K562 (cell line): ENCODE measurements around the gene ADSS2. TPM values are rescaled to one million over a fixed set of nuclear protein-coding genes. Genes with fewer than 3 reads are reported as not detected.

Experiments used
- ATAC-seq: fragments of 200-7000 bp; cut with Tn5 transposase; 3 replicates; pipeline ENCODE4 v1.9.1; 2020; ENCODE audit warnings: moderate library complexity
- BruUV-seq: library from RNA; stranded (reverse); fragments of 400-500 nt; replicated peaks from 2 replicates; lab custom pipeline; 2021; lab: Mats Ljungman, UMichigan
- CTCF ChIA-PET: fragments of 300-600 bp; formaldehyde crosslinking; extraction: SDS; loops from one replicate; lab custom pipeline; 2021; ENCODE audit warnings: low intra/inter-chr PET ratio; lab: Yijun Ruan, JAX
- POLR2A ChIA-PET: fragments of 300-600, 350-650 bp; sonication (Branson Sonifier 250); formaldehyde crosslinking; extraction: SDS; loops from one replicate; lab custom pipeline; 2021; ENCODE audit warnings: antibody characterized with exemption, inconsistent platforms; lab: Yijun Ruan, JAX
- DNase-seq, 4 experiments: peaks; one replicate each; pipeline versions ENCODE4 v3.0.0 to v3.0.0-alpha.2; 2011 to 2018; ENCODE audit warnings: low spot score in 3 of 4, mixed read lengths in 3 of 4; ENCODE audit errors: extremely low read depth in 1 of 4
- FAIRE-seq: peaks from 2 replicates; lab custom pipeline; 2011; peaks lifted over from hg19 to GRCh38; lab: Jason Lieb, UNC
- H2AFZ ChIP-seq: 2 replicates; pipeline ENCODE4 v1.6.0; 2011; ENCODE audit warnings: low read depth, low read length, control low read depth, inconsistent platforms
- H3K27ac ChIP-seq: fragments of 200-600 bp; 3 replicates; pipeline ENCODE4 v1.8.0; 2011; ENCODE audit warnings: low read depth, mild to moderate bottlenecking, control low read depth, inconsistent platforms, low read length, moderate library complexity, mixed read lengths; ENCODE audit errors: extremely low read depth
- H3K27me3 ChIP-seq, 2 experiments: fragments of 300-600 bp in 1 of 2; 2 replicates in 1 of 2; 3 replicates in 1 of 2; pipeline versions ENCODE4 v1.6.0 to v1.8.0; 2011; ENCODE audit warnings: inconsistent platforms in 2 of 2, low read length in 2 of 2, mild to moderate bottlenecking in 1 of 2, mixed read lengths in 1 of 2, moderate library complexity in 1 of 2; ENCODE audit not compliant: control insufficient read depth in 2 of 2, insufficient read depth in 2 of 2
- H3K36me3 ChIP-seq: fragments of 300-600 bp; 3 replicates; pipeline ENCODE4 v1.8.0; 2011; ENCODE audit warnings: mild to moderate bottlenecking, low read length, inconsistent platforms; ENCODE audit not compliant: control insufficient read depth, insufficient read depth
- H3K4me1 ChIP-seq, 2 experiments: fragments of 200-600 bp in 1 of 2; replicated peaks in 1 of 2; 2 replicates in 1 of 2; 3 replicates in 1 of 2; pipeline versions ENCODE4 v1.5.1 to v1.8.0; 2011; ENCODE audit warnings: inconsistent platforms in 2 of 2, low read length in 2 of 2, mild to moderate bottlenecking in 1 of 2, mixed read lengths in 1 of 2, moderate library complexity in 1 of 2; ENCODE audit not compliant: control insufficient read depth in 2 of 2, insufficient read depth in 2 of 2
- H3K4me2 ChIP-seq: 2 replicates; pipeline ENCODE4 v1.6.1; 2011; ENCODE audit warnings: low read length, control low read depth, inconsistent platforms, mixed read lengths; ENCODE audit not compliant: insufficient read depth
- H3K4me3 ChIP-seq: fragments of 200-600 bp; sonication (generic), shearing (Covaris generic); 2 replicates; pipeline ENCODE4 v1.5.1; 2016; ENCODE audit warnings: control low read depth, inconsistent platforms
- H3K79me2 ChIP-seq: fragments of 200-600 bp; 3 replicates; pipeline ENCODE4 v1.8.0; 2011; ENCODE audit warnings: low read length, inconsistent platforms; ENCODE audit not compliant: control insufficient read depth, insufficient read depth
- H3K9ac ChIP-seq, 2 experiments: 2 replicates each; pipeline versions ENCODE4 v1.6.0 to v1.6.1; 2011; ENCODE audit warnings: low read depth in 2 of 2, low read length in 2 of 2, control low read depth in 1 of 2, inconsistent platforms in 1 of 2, mild to moderate bottlenecking in 1 of 2, mixed read lengths in 1 of 2; ENCODE audit not compliant: insufficient read depth in 1 of 2
- H3K9me1 ChIP-seq: one replicate; pipeline ENCODE4 v1.6.0; 2011; ENCODE audit warnings: inconsistent platforms, mild to moderate bottlenecking, low read length, moderate library complexity; ENCODE audit not compliant: control insufficient read depth, insufficient read depth
- H3K9me3 ChIP-seq: replicated peaks from 2 replicates; pipeline ENCODE4 v1.5.1; 2011; ENCODE audit warnings: low read depth, low read length, inconsistent platforms; ENCODE audit not compliant: control insufficient read depth, insufficient read depth
- H4K20me1 ChIP-seq: replicated peaks from 2 replicates; pipeline ENCODE4 v1.6.1; 2011; ENCODE audit warnings: low read length, inconsistent platforms, mixed read lengths; ENCODE audit not compliant: control insufficient read depth, insufficient read depth
- ARID2 ChIP-seq: fragments of 450-650 bp; IDR thresholded peaks from 2 replicates; pipeline ENCODE4 v1.6.1; 2017; ENCODE audit warnings: antibody characterized with exemption, mild to moderate bottlenecking
- CEBPB ChIP-seq: fragments of 450-650 bp; IDR thresholded peaks from 2 replicates; pipeline ENCODE4 v1.6.1; 2016; ENCODE audit warnings: missing genetic modification characterization, missing compliant biosample characterization
- CXXC5 ChIP-seq: fragments of 250-450 bp; sonication (Bioruptor Pico); IDR thresholded peaks from 2 replicates; pipeline ENCODE4 v1.8.0; 2022; ENCODE audit warnings: inconsistent platforms, mild to moderate bottlenecking, moderate library complexity
- HDAC8 ChIP-seq: fragments of 450-650 bp; IDR thresholded peaks from 2 replicates; pipeline ENCODE4 v1.6.1; 2016; ENCODE audit warnings: mild to moderate bottlenecking, missing genetic modification characterization, moderate library complexity, missing compliant biosample characterization
- HMG20B ChIP-seq: fragments of 250-450 bp; sonication (Bioruptor Pico); IDR thresholded peaks from 2 replicates; pipeline ENCODE4 v1.5.0; 2021; ENCODE audit warnings: mild to moderate bottlenecking
- MAFF ChIP-seq: IDR thresholded peaks from 2 replicates; pipeline ENCODE4 v1.6.1; 2012; ENCODE audit warnings: low read length, improper control_type of control experiment
- MYBL2 ChIP-seq, 2 experiments: fragments of 450-650 bp in 1 of 2; sonication (generic) in 1 of 2; formaldehyde crosslinking in 1 of 2; IDR thresholded peaks; 2 replicates each; pipeline versions ENCODE4 v1.6.1 to v1.8.1; 2017 to 2022; ENCODE audit warnings: borderline replicate concordance in 1 of 2, inconsistent platforms in 1 of 2, low read depth in 1 of 2, mild to moderate bottlenecking in 1 of 2, missing genetic modification reagents in 1 of 2, moderate library complexity in 1 of 2
- NFIX ChIP-seq: fragments of 250-450 bp; sonication (Bioruptor Pico); IDR thresholded peaks from 2 replicates; pipeline ENCODE4 v1.4.0; 2020; ENCODE audit warnings: low read depth, mild to moderate bottlenecking, moderate library complexity
- PCBP1 ChIP-seq: fragments of 200-400 bp; formaldehyde crosslinking; IDR thresholded peaks from 2 replicates; pipeline ENCODE4 v1.6.1; 2018; ENCODE audit warnings: mild to moderate bottlenecking, low read depth, low read length; ENCODE audit not compliant: poor library complexity, severe bottlenecking
- PKNOX1 ChIP-seq: fragments of 450-650 bp; IDR thresholded peaks from 2 replicates; pipeline ENCODE4 v1.6.1; 2016
- SMARCA5 ChIP-seq: fragments of 450-650 bp; IDR thresholded peaks from 2 replicates; pipeline ENCODE4 v1.6.1; 2016
- VEZF1 ChIP-seq: fragments of 200-800 bp; sonication (Bioruptor generic); IDR thresholded peaks from 2 replicates; pipeline ENCODE4 v1.6.1; 2017; ENCODE audit warnings: missing genetic modification characterization, missing compliant biosample characterization
- ZNF324 ChIP-seq: fragments of 250-450 bp; sonication (Bioruptor Pico); IDR thresholded peaks from 2 replicates; pipeline ENCODE4 v1.4.0; 2020; ENCODE audit warnings: mild to moderate bottlenecking
- ZNF354B ChIP-seq: fragments of 250-450 bp; sonication (Bioruptor Pico); IDR thresholded peaks from 2 replicates; pipeline ENCODE4 v1.4.0; 2020
- ZNF449 ChIP-seq: fragments of 250-450 bp; sonication (Bioruptor Pico); IDR thresholded peaks from 2 replicates; pipeline ENCODE4 v1.8.0; 2022; ENCODE audit warnings: moderate library complexity, mild to moderate bottlenecking, inconsistent platforms
- WGBS: fragments of 100-300 bp; shearing (Covaris generic); methylation state at CpG from one replicate; pipeline ENCODE4 v1.1.6; 2016; ENCODE audit warnings: low coverage, mixed read lengths; ENCODE audit not compliant: insufficient coverage; ENCODE audit errors: missing lambda C conversion rate; 5-methylcytosine and 5-hydroxymethylcytosine counted together
- in situ Hi-C: fragments of 300-500 bp; cut with MboI; formaldehyde crosslinking; loops from 4 replicates; pipeline ENCODE4 v1.15.0; 2018; ENCODE audit warnings: inconsistent platforms, mixed read lengths
- intact Hi-C: fragments of 100-400 bp; cut with micrococcal nuclease; formaldehyde crosslinking; loops from 2 replicates; pipeline ENCODE4 v1.14.2; 2022
- polyA plus RNA-seq, 8 experiments: library from polyadenylated mRNA; depleted of rRNA in 4 of 8; stranded (reverse) in 5 of 8; unstranded in 3 of 8; fragments of >200 nt; fragmentation: Nextera tagmentation in 2 of 8; fragmentation: Illumina TruSeq in 1 of 8; extraction: Ambion mirVana in 2 of 8; extraction: Trizol in 1 of 8; gene quantifications; 2 replicates each; pipeline versions ENCODE4 v1.2.1 to v1.2.3, GENCODE V29; 2011 to 2014; ENCODE audit warnings: inconsistent platforms in 1 of 8, missing spikeins in 1 of 8
- total RNA-seq, 7 experiments: library from RNA; depleted of rRNA in 6 of 7; stranded (reverse); fragments of >200 nt in 6 of 7; fragmentation: Illumina TruSeq in 2 of 7; extraction: Trizol in 2 of 7; gene quantifications; 2 replicates each; pipeline versions ENCODE4 v1.2.1 to v1.2.3, GENCODE V29; 2011 to 2021; ENCODE audit warnings: low replicate concordance in 1 of 7
- TF ChIP-seq, protein P1 (sequence below): conservative IDR thresholded peaks from 2 replicates; pipeline ENCODE4 v1.6.1; 2011; ENCODE audit warnings: low read depth, mild to moderate bottlenecking, low read length; ENCODE audit not compliant: control insufficient read depth
- TF ChIP-seq, protein P2 (sequence below), 2 experiments: fragments of 450-650 bp in 1 of 2; sonication (generic) in 1 of 2; formaldehyde crosslinking in 1 of 2; IDR thresholded peaks in 1 of 2; conservative IDR thresholded peaks in 1 of 2; 2 replicates each; pipeline versions ENCODE4 v1.6.1 to v1.8.1; 2016 to 2023; ENCODE audit warnings: mild to moderate bottlenecking in 2 of 2, moderate library complexity in 2 of 2, inconsistent platforms in 1 of 2, missing genetic modification reagents in 1 of 2

Gene ADSS2
- total and polyA plus RNA-seq, 9 of the 15 experiments (the other 6 are each of a cell fraction or from before 2014, with no cell fraction given): 8.8 to 63.8 (median 59.4) TPM

DNA sequence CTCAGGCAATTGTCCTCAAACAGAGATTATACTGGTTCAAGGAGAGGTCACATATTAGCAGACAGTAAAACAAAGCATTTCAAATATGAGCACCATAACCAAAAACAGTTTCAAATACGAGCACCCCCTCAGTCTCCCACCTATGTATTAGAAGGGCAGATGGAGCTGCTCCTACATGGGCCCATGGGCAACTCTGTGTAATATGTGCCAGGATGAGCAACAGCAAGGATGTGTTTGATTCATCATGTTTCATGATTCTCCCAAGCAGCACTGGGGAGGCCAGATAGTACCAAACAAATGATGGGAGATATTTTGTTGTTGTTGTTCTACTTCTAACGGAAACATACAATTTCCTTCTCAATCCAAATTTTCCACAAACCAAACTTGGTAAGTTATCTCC lies 8.9 kb downstream of the ADSS2 start:
- H3K27ac ChIP-seq: no peak overlapping the region
- DNase-seq (no peak), FAIRE-seq (no peak), ATAC-seq (no peak)
- peaks cover 94% of the 10 kb centered on the region for H3K79me2 ChIP-seq
- CTCF ChIA-PET: no interaction called here
- H3K36me3 ChIP-seq: peaks cover 45% of the 10 kb centered on the region
- POLR2A ChIA-PET: interaction anchor here (1.0 to 1.3 kb wide), 2 partner anchors 12 to 31 kb away, joined by 3 to 4 read pairs; no protein-coding TSS in a partner anchor
- no peak overlapping the region for H2AFZ ChIP-seq
- H3K9me3 ChIP-seq: no peaks in the 10 kb centered on the region
- H3K9me1 ChIP-seq: peaks cover 4% of the 10 kb centered on the region
- H3K4me2 ChIP-seq: no peak overlapping the region
- peaks cover 7 to 29% of the 10 kb centered on the region in 2 experiments; a peak in 4 of 5 replicates for H3K4me1 ChIP-seq
- in situ Hi-C loops: no loop called here
- H3K27me3 ChIP-seq: no peaks in the 10 kb centered on the region
- no peak overlapping the region for H3K4me3 ChIP-seq
- WGBS: 92% methylated on average over 2 of the region's 2 CpGs
- intact Hi-C loops: no loop called here
- peaks cover 7% of the 10 kb centered on the region; the same call in 1 of the 2 replicates for H4K20me1 ChIP-seq
- no TSS peak for BruUV-seq
- no peak overlapping the region for H3K9ac ChIP-seq
- TF ChIP-seq PKNOX1: no peak
- no peak for TF ChIP-seq PCBP1
- TF ChIP-seq SMARCA5: no peak
- no peak for TF ChIP-seq CEBPB (tag)
- TF ChIP-seq, protein P1, sequence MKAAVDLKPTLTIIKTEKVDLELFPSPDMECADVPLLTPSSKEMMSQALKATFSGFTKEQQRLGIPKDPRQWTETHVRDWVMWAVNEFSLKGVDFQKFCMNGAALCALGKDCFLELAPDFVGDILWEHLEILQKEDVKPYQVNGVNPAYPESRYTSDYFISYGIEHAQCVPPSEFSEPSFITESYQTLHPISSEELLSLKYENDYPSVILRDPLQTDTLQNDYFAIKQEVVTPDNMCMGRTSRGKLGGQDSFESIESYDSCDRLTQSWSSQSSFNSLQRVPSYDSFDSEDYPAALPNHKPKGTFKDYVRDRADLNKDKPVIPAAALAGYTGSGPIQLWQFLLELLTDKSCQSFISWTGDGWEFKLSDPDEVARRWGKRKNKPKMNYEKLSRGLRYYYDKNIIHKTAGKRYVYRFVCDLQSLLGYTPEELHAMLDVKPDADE: no peak
- no peak for TF ChIP-seq HMG20B (CRISPR knock-in tag)
- TF ChIP-seq MAFF: no peak
- no peak for TF ChIP-seq ZNF449 (CRISPR knock-in tag)
- TF ChIP-seq MYBL2 (IDR thresholded peaks at IDR 0.05; ENCODE audit: low read depth): no peak
- no peak for TF ChIP-seq MYBL2 (CRISPR knock-in tag; IDR thresholded peaks at IDR 0.05; ENCODE audit: borderline replicate concordance)
- TF ChIP-seq, protein P2, sequence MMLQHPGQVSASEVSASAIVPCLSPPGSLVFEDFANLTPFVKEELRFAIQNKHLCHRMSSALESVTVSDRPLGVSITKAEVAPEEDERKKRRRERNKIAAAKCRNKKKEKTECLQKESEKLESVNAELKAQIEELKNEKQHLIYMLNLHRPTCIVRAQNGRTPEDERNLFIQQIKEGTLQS (IDR thresholded peaks at IDR 0.05): no peak
- TF ChIP-seq, protein P2 (CRISPR knock-in tag; conservative IDR thresholded peaks at IDR 0.05): no peak
- TF ChIP-seq ARID2: no peak
- TF ChIP-seq ZNF324 (CRISPR knock-in tag): no peak
- TF ChIP-seq NFIX (CRISPR knock-in tag): no peak
- TF ChIP-seq VEZF1 (CRISPR knock-in tag): no peak
- no peak for TF ChIP-seq HDAC8
- TF ChIP-seq CXXC5 (CRISPR knock-in tag): no peak
- no peak for TF ChIP-seq ZNF354B (CRISPR knock-in tag)
